HCT116 (cell line): ENCODE measurements around the gene TMEM132C.

Experiments used
- CEBPB ChIP-seq: IDR thresholded peaks from 2 replicates; pipeline ENCODE4 v1.6.1; 2012; ENCODE audit warnings: low read depth
- EGR1 ChIP-seq: IDR thresholded peaks from 2 replicates; pipeline ENCODE4 v1.6.1; 2012; ENCODE audit warnings: low read depth
- EZH2 ChIP-seq: fragments of 200-600 bp; sonication (generic); IDR thresholded peaks from 2 replicates; pipeline ENCODE4 v1.6.1; 2017; ENCODE audit warnings: antibody characterized with exemption, mixed run types
- EZH2phosphoT487 ChIP-seq: fragments of 200-600 bp; IDR thresholded peaks from 2 replicates; pipeline ENCODE4 v1.6.1; 2018; ENCODE audit warnings: antibody characterized with exemption, borderline replicate concordance
- JUND ChIP-seq: IDR thresholded peaks from 2 replicates; pipeline ENCODE4 v1.6.1; 2012
- POLR2A ChIP-seq: IDR thresholded peaks from 2 replicates; pipeline ENCODE4 v1.7.0; 2011; ENCODE audit warnings: borderline replicate concordance; ENCODE audit not compliant: insufficient read depth, insufficient read length; ENCODE audit errors: extremely low read depth
- POLR2AphosphoS5 ChIP-seq: IDR thresholded peaks from 2 replicates; pipeline ENCODE4 v1.6.1; 2011; ENCODE audit warnings: mild to moderate bottlenecking, low read depth, low read length, moderate library complexity
- RAD21 ChIP-seq: IDR thresholded peaks from 2 replicates; pipeline ENCODE4 v1.6.1; 2012; ENCODE audit warnings: low read depth, mild to moderate bottlenecking
- SIN3A ChIP-seq: IDR thresholded peaks from 2 replicates; pipeline ENCODE4 v1.6.1; 2012; ENCODE audit warnings: low read depth
- SP1 ChIP-seq: IDR thresholded peaks from 2 replicates; pipeline ENCODE4 v1.6.1; 2012; ENCODE audit warnings: low read depth
- SRF ChIP-seq: IDR thresholded peaks from 2 replicates; pipeline ENCODE4 v1.6.1; 2012; ENCODE audit warnings: low read depth
- TF ChIP-seq, protein P1 (sequence below), 3 experiments: fragments of 200-600 bp in 1 of 3; sonication (generic) in 1 of 3; IDR thresholded peaks in 2 of 3; conservative IDR thresholded peaks in 1 of 3; 2 replicates each; pipeline ENCODE4 v1.5.1; 2012 to 2017; ENCODE audit warnings: low read depth in 2 of 3, low read length in 2 of 3, antibody characterized with exemption in 1 of 3, borderline replicate concordance in 1 of 3, control low read depth in 1 of 3, mild to moderate bottlenecking in 1 of 3, mixed read lengths in 1 of 3, mixed run types in 1 of 3, moderate library complexity in 1 of 3; ENCODE audit not compliant: insufficient read depth in 1 of 3
- TF ChIP-seq, protein P2 (sequence below): IDR thresholded peaks from 2 replicates; pipeline ENCODE4 v1.6.1; 2012
- TF ChIP-seq, protein P3 (sequence below): IDR thresholded peaks from 2 replicates; pipeline ENCODE4 v1.6.1; 2012

- TF ChIP-seq, protein P1, sequence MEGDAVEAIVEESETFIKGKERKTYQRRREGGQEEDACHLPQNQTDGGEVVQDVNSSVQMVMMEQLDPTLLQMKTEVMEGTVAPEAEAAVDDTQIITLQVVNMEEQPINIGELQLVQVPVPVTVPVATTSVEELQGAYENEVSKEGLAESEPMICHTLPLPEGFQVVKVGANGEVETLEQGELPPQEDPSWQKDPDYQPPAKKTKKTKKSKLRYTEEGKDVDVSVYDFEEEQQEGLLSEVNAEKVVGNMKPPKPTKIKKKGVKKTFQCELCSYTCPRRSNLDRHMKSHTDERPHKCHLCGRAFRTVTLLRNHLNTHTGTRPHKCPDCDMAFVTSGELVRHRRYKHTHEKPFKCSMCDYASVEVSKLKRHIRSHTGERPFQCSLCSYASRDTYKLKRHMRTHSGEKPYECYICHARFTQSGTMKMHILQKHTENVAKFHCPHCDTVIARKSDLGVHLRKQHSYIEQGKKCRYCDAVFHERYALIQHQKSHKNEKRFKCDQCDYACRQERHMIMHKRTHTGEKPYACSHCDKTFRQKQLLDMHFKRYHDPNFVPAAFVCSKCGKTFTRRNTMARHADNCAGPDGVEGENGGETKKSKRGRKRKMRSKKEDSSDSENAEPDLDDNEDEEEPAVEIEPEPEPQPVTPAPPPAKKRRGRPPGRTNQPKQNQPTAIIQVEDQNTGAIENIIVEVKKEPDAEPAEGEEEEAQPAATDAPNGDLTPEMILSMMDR (IDR thresholded peaks at IDR 0.05 in 2 of 3, conservative IDR thresholded peaks at IDR 0.05 in 1 of 3; ENCODE audit: borderline replicate concordance in 1 of 3, insufficient read depth in 1 of 3, low read depth in 2 of 3, low read length in 2 of 3): no peak
- no peak for TF ChIP-seq POLR2A
- TF ChIP-seq POLR2AphosphoS5: no peak
- TF ChIP-seq EGR1: no peak
- no peak for TF ChIP-seq SRF
- TF ChIP-seq EZH2: no peak
- TF ChIP-seq SIN3A: no peak
- TF ChIP-seq RAD21: no peak
- TF ChIP-seq, protein P2, sequence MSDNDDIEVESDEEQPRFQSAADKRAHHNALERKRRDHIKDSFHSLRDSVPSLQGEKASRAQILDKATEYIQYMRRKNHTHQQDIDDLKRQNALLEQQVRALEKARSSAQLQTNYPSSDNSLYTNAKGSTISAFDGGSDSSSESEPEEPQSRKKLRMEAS: no peak
- TF ChIP-seq, protein P3, sequence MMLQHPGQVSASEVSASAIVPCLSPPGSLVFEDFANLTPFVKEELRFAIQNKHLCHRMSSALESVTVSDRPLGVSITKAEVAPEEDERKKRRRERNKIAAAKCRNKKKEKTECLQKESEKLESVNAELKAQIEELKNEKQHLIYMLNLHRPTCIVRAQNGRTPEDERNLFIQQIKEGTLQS: no peak
- no peak for TF ChIP-seq JUND
- TF ChIP-seq CEBPB: no peak
- TF ChIP-seq EZH2phosphoT487: no peak
- TF ChIP-seq SP1: no peak
Observed at GRCh38 chr12:128712622-128713021, 445.7 kb downstream of the TMEM132C start.
